Measurements from ENCODE around the gene SERTAD3. TPM values are rescaled to one million over a fixed set of nuclear protein-coding genes. Genes with fewer than 3 reads are reported as not detected.

SERTAD3 gene
- total and polyA plus RNA-seq, 2 of the 8 experiments (the other 6 are each of a cell fraction or from before 2014, with no cell fraction given) = 15.1 to 32.1 TPM

DNA sequence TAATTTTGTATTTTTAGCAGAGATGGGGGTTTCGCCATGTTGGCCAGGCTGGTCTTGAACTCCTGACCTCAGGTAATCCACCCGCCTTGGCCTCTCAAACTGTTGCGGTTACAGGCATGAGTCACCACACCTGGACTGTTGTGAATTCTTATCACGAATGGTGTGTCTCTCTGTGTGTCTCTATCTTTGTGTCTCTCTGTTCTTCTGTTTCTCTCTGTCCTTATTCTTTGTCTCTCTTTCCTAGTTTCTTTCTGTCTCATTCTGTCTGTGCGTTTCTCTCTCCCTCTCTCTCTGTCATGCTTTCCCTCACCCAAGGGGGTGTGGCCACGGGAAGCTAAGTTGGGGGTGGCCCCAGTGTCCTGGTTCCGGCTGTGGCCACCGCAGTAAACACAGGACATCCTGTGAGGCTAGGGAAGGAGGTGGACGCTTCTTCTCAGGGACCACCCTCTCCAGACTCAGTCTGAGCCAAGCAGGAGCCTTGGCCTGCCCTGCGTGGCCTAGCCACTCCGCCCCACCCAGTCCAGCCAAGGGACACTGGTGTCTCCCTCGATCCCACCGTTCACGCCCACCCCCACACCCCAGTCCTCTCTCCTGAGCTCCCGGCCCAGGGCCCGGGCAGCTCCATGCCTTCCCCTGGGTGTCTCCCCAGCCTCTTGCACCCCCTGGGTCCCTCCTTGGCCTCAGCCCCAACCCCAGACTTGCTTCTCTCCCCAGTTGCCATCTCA is 27.1 kb downstream of the SERTAD3 start (continued):
- TF ChIP-seq CBX5 (IDR thresholded peaks at IDR 0.05; ENCODE audit: low read depth, low read length) (no peak), YY1 (IDR thresholded peaks at IDR 0.05; ENCODE audit: low read depth, low read length) (no peak), SP4 (IDR thresholded peaks at IDR 0.05; ENCODE audit: low read length) (no peak), CHD1 (IDR thresholded peaks at IDR 0.05; ENCODE audit: low read depth, low read length) (no peak), POLR2AphosphoS5 (IDR thresholded peaks at IDR 0.05; ENCODE audit: low read depth, low read length) (no peak), EZH2 (IDR thresholded peaks at IDR 0.05; ENCODE audit: low read depth, low read length, severe bottlenecking) (no peak), NRF1 (IDR thresholded peaks at IDR 0.05; ENCODE audit: low read depth, low read length) (no peak), RNF2 (IDR thresholded peaks at IDR 0.05; ENCODE audit: borderline replicate concordance, low read depth, low read length, missing control alignments, poor library complexity, severe bottlenecking) (no peak), SIN3A (conservative IDR thresholded peaks at IDR 0.05 in 1 of 2, IDR thresholded peaks at IDR 0.05 in 1 of 2; ENCODE audit: low read depth in 1 of 2, low read length in 2 of 2) (no peak)
- TF ChIP-seq, protein P1, sequence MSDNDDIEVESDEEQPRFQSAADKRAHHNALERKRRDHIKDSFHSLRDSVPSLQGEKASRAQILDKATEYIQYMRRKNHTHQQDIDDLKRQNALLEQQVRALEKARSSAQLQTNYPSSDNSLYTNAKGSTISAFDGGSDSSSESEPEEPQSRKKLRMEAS (IDR thresholded peaks at IDR 0.05) = no peak
